Ammon's horn (tissue), 1 donor: ENCODE measurements around the gene CLIC5.
A peak's percentile ranks its signal among the peaks of the same experiment; 100 is the strongest.

Experiments used
- DNase-seq: peaks from one replicate; pipeline ENCODE4 v3.0.0-alpha.2; 2016; ENCODE audit warnings: low spot score

CLIC5 gene

GRCh38 chr6:45964300-45964699 is 51.4 kb downstream of the CLIC5 start:
- no peak for DNase-seq

- no peak for DNase-seq
Measured at GRCh38 chr6:45963896-45964295, 51.8 kb downstream of the CLIC5 start.

GRCh38 chr6:45961125-45961524 is 54.5 kb downstream of the CLIC5 start:
- no peak for DNase-seq

GRCh38 chr6:45959534-45960145 is 56.0 kb downstream of the CLIC5 start:
- no peak for DNase-seq

GRCh38 chr6:45956663-45957062 is 59.0 kb downstream of the CLIC5 start:
- DNase-seq = no peak

- no peak for DNase-seq
Measured at GRCh38 chr6:45956176-45956575, 59.5 kb downstream of the CLIC5 start.

GRCh38 chr6:45955597-45955996 is 60.1 kb downstream of the CLIC5 start:
- no peak for DNase-seq

GRCh38 chr6:45952546-45952945 is 63.1 kb downstream of the CLIC5 start:
- DNase-seq = no peak

- DNase-seq = no peak
Measured at GRCh38 chr6:45952168-45952529, 63.5 kb downstream of the CLIC5 start.

GRCh38 chr6:45951321-45952167 is 64.1 kb downstream of the CLIC5 start:
- no peak for DNase-seq

GRCh38 chr6:45949256-45949655 is 66.4 kb downstream of the CLIC5 start:
- no peak for DNase-seq

GRCh38 chr6:45947807-45948206 is 67.9 kb downstream of the CLIC5 start:
- no peak for DNase-seq

GRCh38 chr6:45946887-45947286 is 68.8 kb downstream of the CLIC5 start:
- no peak for DNase-seq

GRCh38 chr6:45946352-45946751 is 69.3 kb downstream of the CLIC5 start:
- no peak for DNase-seq

GRCh38 chr6:45942953-45943352 is 72.7 kb downstream of the CLIC5 start:
- DNase-seq = no peak

GRCh38 chr6:45933855-45934254 is 81.8 kb downstream of the CLIC5 start:
- no peak for DNase-seq

- no peak for DNase-seq
Measured at GRCh38 chr6:45931232-45931631, 84.4 kb downstream of the CLIC5 start.

GRCh38 chr6:45930420-45931040 is 85.1 kb downstream of the CLIC5 start:
- peak; percentile 77 for DNase-seq

- no peak for DNase-seq
Measured at GRCh38 chr6:45929421-45930361, 86.0 kb downstream of the CLIC5 start.

- DNase-seq = no peak
Measured at GRCh38 chr6:45928721-45929305, 86.8 kb downstream of the CLIC5 start.

- no peak for DNase-seq
Measured at GRCh38 chr6:45927421-45928320, 88.0 kb downstream of the CLIC5 start.
